HL-60 (cell line): ENCODE results near the gene HTT-AS.

Experiments used
- DNase-seq, 2 experiments: peaks; one replicate each; pipeline ENCODE4 v3.0.0-alpha.2; 2010 to 2020; ENCODE audit warnings: low read depth in 1 of 2, low spot score in 1 of 2
- H3K27ac ChIP-seq: fragments of 250-450 bp; sonication (Bioruptor Pico); replicated peaks from 2 replicates; pipeline ENCODE4 v1.5.1; 2020; ENCODE audit warnings: mild to moderate bottlenecking, moderate library complexity
- H3K27me3 ChIP-seq: fragments of 250-450 bp; sonication (Bioruptor Pico); 2 replicates; pipeline ENCODE4 v1.5.1; 2021; ENCODE audit warnings: mild to moderate bottlenecking, moderate library complexity; ENCODE audit not compliant: insufficient read depth, poor library complexity, severe bottlenecking
- H3K4me3 ChIP-seq: replicated peaks from 2 replicates; pipeline ENCODE4 v1.5.1; 2011; ENCODE audit warnings: mild to moderate bottlenecking, control low read depth, low read length; ENCODE audit not compliant: insufficient read depth
- CTCF ChIP-seq: IDR thresholded peaks from one replicate; pipeline ENCODE4 v1.5.1; 2011; ENCODE audit warnings: low read length, control low read depth, inconsistent platforms; ENCODE audit not compliant: insufficient read depth
- GABPA ChIP-seq: IDR thresholded peaks from 2 replicates; pipeline ENCODE4 v1.6.1; 2012; ENCODE audit warnings: low read depth
- POLR2AphosphoS5 ChIP-seq: IDR thresholded peaks from 2 replicates; pipeline ENCODE4 v1.6.1; 2012; ENCODE audit warnings: low read depth
- SPI1 ChIP-seq: IDR thresholded peaks from 2 replicates; pipeline ENCODE4 v1.6.1; 2012; ENCODE audit warnings: low read depth, mild to moderate bottlenecking, borderline replicate concordance
- TF ChIP-seq, protein P1 (sequence below): IDR thresholded peaks from 2 replicates; pipeline ENCODE4 v1.6.1; 2012; ENCODE audit warnings: low read depth; ENCODE audit not compliant: insufficient replicate concordance

The HTT-AS gene

GRCh38 chr4:3116955-3117354, 42.6 kb upstream of the HTT-AS start:
- no peak overlapping the region for H3K27ac ChIP-seq
- TF ChIP-seq POLR2AphosphoS5 (no peak), CTCF (no peak), SPI1 (no peak), GABPA (no peak)
- TF ChIP-seq, protein P1, sequence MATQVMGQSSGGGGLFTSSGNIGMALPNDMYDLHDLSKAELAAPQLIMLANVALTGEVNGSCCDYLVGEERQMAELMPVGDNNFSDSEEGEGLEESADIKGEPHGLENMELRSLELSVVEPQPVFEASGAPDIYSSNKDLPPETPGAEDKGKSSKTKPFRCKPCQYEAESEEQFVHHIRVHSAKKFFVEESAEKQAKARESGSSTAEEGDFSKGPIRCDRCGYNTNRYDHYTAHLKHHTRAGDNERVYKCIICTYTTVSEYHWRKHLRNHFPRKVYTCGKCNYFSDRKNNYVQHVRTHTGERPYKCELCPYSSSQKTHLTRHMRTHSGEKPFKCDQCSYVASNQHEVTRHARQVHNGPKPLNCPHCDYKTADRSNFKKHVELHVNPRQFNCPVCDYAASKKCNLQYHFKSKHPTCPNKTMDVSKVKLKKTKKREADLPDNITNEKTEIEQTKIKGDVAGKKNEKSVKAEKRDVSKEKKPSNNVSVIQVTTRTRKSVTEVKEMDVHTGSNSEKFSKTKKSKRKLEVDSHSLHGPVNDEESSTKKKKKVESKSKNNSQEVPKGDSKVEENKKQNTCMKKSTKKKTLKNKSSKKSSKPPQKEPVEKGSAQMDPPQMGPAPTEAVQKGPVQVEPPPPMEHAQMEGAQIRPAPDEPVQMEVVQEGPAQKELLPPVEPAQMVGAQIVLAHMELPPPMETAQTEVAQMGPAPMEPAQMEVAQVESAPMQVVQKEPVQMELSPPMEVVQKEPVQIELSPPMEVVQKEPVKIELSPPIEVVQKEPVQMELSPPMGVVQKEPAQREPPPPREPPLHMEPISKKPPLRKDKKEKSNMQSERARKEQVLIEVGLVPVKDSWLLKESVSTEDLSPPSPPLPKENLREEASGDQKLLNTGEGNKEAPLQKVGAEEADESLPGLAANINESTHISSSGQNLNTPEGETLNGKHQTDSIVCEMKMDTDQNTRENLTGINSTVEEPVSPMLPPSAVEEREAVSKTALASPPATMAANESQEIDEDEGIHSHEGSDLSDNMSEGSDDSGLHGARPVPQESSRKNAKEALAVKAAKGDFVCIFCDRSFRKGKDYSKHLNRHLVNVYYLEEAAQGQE = no peak
- no peak overlapping the region for H3K4me3 ChIP-seq
- H3K27me3 ChIP-seq = no peaks in the 10 kb centered on the region
- no peak for DNase-seq

DNA sequence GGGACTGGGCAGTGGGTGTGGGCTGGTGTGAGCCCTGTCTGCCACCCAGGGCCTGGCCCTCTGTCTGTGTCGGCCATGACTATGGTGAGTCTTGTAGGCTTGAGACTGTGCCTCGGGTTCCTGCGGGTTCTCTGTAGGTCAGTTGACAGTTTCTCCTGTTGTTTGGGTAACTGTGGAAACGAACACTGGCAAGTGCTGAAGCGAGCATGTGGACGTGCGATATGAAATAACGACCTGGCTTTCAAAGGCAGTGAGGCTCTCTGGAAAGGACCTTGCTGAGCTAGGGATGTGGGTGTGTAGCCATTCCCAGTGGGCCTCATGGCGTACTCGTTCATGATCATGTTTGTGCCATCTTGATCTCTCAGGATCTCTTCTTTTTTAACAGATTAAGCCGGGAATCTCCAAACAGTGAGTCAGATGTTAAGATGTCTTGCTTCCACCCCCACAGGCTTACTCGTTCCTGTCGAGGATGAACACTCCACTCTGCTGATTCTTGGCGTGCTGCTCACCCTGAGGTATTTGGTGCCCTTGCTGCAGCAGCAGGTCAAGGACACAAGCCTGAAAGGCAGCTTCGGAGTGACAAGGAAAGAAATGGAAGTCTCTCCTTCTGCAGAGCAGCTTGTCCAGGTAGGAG, 41.4 kb upstream of the HTT-AS start:
- DNase-seq = no peak
- no peak overlapping the region for H3K27ac ChIP-seq
- TF ChIP-seq GABPA (no peak), CTCF (no peak), POLR2AphosphoS5 (no peak), SPI1 (no peak)
- TF ChIP-seq, protein P1 = no peak

DNA sequence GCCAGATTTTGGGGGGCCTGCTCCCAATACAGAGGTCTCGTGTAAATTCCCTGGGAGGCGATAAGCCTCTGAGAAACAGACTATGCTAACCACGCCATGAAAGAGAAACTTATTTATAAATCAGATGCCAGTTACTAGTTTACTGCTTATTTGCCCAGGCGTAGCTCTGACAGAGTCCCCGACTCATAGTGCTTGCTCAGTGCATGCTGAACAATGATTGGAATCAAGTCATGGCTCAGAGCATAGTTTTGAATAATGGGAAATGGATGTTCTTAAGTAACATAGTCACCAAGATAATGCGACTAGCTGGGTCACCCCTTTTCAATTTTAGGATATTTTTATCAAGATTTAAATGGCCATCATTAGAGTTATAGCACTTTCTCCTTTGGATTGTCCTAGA, 40.0 kb upstream of the HTT-AS start:
- Histone ChIP-seq H3K27me3 (no peaks in the 10 kb centered on the region), H3K4me3 (no peak overlapping the region), H3K27ac (no peak overlapping the region)
- no peak for DNase-seq
- TF ChIP-seq, protein P1 = no peak

More for the DNA sequence above, 41.4 kb upstream of the HTT-AS start:
- no peaks in the 10 kb centered on the region for H3K27me3 ChIP-seq
- no peak overlapping the region for H3K4me3 ChIP-seq
